ENCODE results near the gene ZNF236.
A peak's percentile ranks its signal among the peaks of the same experiment; 100 is the strongest.

ZNF236 gene

DNA sequence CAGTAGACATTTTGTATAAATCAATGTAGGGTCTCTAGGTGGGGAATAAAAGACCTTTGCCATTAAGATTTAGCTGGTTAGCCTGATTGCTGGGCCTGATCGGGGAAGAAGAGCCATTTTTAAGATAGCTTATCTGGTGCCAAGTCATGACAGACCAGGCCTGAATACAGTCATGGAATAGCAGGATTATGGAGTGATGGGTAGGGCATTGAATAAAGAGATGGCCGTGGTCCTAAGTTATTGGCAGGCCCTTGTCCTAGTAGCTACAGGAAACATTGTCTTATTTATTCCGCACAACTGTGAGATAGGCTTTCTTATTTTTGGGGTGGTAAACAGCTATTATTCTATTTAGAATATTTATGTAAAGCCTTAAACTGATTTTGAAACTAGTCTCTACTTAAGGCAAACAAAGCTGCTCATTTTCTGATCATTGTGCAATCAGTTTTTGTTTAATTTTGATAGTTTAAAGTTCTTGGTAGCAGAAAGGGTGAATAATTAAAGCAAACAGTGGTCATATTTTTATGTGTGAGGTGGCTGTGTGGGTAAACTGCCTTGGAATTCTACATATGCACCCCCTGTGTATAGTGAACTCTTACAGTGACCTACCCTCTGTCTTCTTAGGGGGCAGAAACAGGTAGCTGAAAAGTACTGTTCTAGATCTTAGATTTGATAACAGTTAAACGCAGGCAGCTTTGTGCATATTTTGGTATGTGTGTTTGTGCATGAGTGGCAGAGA lies 22.6 kb downstream of the ZNF236 start:
- TF ChIP-seq CTCF (IDR thresholded peaks at IDR 0.05; ENCODE audit: insufficient read depth, missing control alignments), result no peak
- no peak for DNase-seq (ENCODE audit: insufficient read length, low spot score)
- peak; percentile 76 for FAIRE-seq

- TF ChIP-seq CTCF (IDR thresholded peaks at IDR 0.05; ENCODE audit: insufficient read depth, missing control alignments), result no peak
- DNase-seq (ENCODE audit: insufficient read length, low spot score) (no peak), FAIRE-seq (peak; percentile 67)
Observed at GRCh38 chr18:76846217-76846616, 23.9 kb downstream of the ZNF236 start.

- no peak for TF ChIP-seq CTCF (IDR thresholded peaks at IDR 0.05; ENCODE audit: insufficient read depth, missing control alignments)
- FAIRE-seq (peak; percentile 53), DNase-seq (ENCODE audit: insufficient read length, low spot score) (no peak)
Observed at GRCh38 chr18:76847916-76848315, 25.6 kb downstream of the ZNF236 start.

- no peak for FAIRE-seq
- no peak for TF ChIP-seq CTCF (IDR thresholded peaks at IDR 0.05; ENCODE audit: insufficient read depth, missing control alignments)
Observed at GRCh38 chr18:76850112-76850511, 27.8 kb downstream of the ZNF236 start.

DNA sequence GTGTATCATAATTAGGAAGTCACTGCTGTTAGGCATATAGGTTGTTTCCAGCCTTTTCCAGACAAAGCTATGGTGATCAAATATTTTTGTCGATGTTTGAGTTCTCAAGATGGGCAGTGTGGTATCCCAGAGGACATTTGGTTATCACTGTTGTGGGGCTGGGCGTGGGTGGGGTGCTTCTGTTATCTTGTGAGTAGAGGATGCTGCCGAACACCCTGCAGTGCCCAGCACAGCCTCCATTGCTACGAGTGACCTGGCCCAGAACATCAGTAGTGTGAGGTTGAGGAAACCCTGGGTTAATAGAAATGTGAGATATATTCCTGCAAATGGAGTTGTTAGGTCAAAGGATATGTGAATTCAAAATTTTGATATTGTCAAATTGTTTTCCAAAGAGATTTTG lies 33.2 kb downstream of the ZNF236 start:
- FAIRE-seq, result peak; percentile 63

More at GRCh38 chr18:76850112-76850511, 27.8 kb downstream of the ZNF236 start:
- no peak for DNase-seq (ENCODE audit: insufficient read length, low spot score)

GRCh38 chr18:76857476-76857875 lies 35.1 kb downstream of the ZNF236 start:
- FAIRE-seq (no peak), DNase-seq (ENCODE audit: insufficient read length, low spot score) (no peak)
- no peak for TF ChIP-seq CTCF (IDR thresholded peaks at IDR 0.05; ENCODE audit: insufficient read depth, missing control alignments)

More for the DNA sequence above, 33.2 kb downstream of the ZNF236 start:
- no peak for TF ChIP-seq CTCF (IDR thresholded peaks at IDR 0.05; ENCODE audit: insufficient read depth, missing control alignments)
- no peak for DNase-seq (ENCODE audit: insufficient read length, low spot score)
